K562 (cell line): Measurements from ENCODE around the gene CLDN12. TPM values are rescaled to one million over a fixed set of nuclear protein-coding genes. Genes with fewer than 3 reads are reported as not detected.

Source experiments
- ATAC-seq: fragments of 200-7000 bp; cut with Tn5 transposase; 3 replicates; pipeline ENCODE4 v1.9.1; 2020; ENCODE audit warnings: moderate library complexity
- BruUV-seq: library from RNA; stranded (reverse); fragments of 400-500 nt; replicated peaks from 2 replicates; lab custom pipeline; 2021; lab: Mats Ljungman, UMichigan
- CTCF ChIA-PET: fragments of 300-600 bp; formaldehyde crosslinking; extraction: SDS; loops from one replicate; lab custom pipeline; 2021; ENCODE audit warnings: low intra/inter-chr PET ratio; lab: Yijun Ruan, JAX
- POLR2A ChIA-PET: fragments of 300-600, 350-650 bp; sonication (Branson Sonifier 250); formaldehyde crosslinking; extraction: SDS; loops from one replicate; lab custom pipeline; 2021; ENCODE audit warnings: antibody characterized with exemption, inconsistent platforms; lab: Yijun Ruan, JAX
- DNase-seq, 4 experiments: peaks; one replicate each; pipeline versions ENCODE4 v3.0.0 to v3.0.0-alpha.2; 2011 to 2018; ENCODE audit warnings: low spot score in 3 of 4, mixed read lengths in 3 of 4; ENCODE audit errors: extremely low read depth in 1 of 4
- FAIRE-seq: peaks from 2 replicates; lab custom pipeline; 2011; peaks lifted over from hg19 to GRCh38; lab: Jason Lieb, UNC
- H2AFZ ChIP-seq: 2 replicates; pipeline ENCODE4 v1.6.0; 2011; ENCODE audit warnings: low read depth, low read length, control low read depth, inconsistent platforms
- H3K27ac ChIP-seq: fragments of 200-600 bp; 3 replicates; pipeline ENCODE4 v1.8.0; 2011; ENCODE audit warnings: low read depth, mild to moderate bottlenecking, control low read depth, inconsistent platforms, low read length, moderate library complexity, mixed read lengths; ENCODE audit errors: extremely low read depth
- H3K27me3 ChIP-seq, 2 experiments: fragments of 300-600 bp in 1 of 2; 2 replicates in 1 of 2; 3 replicates in 1 of 2; pipeline versions ENCODE4 v1.6.0 to v1.8.0; 2011; ENCODE audit warnings: inconsistent platforms in 2 of 2, low read length in 2 of 2, mild to moderate bottlenecking in 1 of 2, mixed read lengths in 1 of 2, moderate library complexity in 1 of 2; ENCODE audit not compliant: control insufficient read depth in 2 of 2, insufficient read depth in 2 of 2
- H3K36me3 ChIP-seq: fragments of 300-600 bp; 3 replicates; pipeline ENCODE4 v1.8.0; 2011; ENCODE audit warnings: mild to moderate bottlenecking, low read length, inconsistent platforms; ENCODE audit not compliant: control insufficient read depth, insufficient read depth
- H3K4me1 ChIP-seq, 2 experiments: fragments of 200-600 bp in 1 of 2; replicated peaks in 1 of 2; 2 replicates in 1 of 2; 3 replicates in 1 of 2; pipeline versions ENCODE4 v1.5.1 to v1.8.0; 2011; ENCODE audit warnings: inconsistent platforms in 2 of 2, low read length in 2 of 2, mild to moderate bottlenecking in 1 of 2, mixed read lengths in 1 of 2, moderate library complexity in 1 of 2; ENCODE audit not compliant: control insufficient read depth in 2 of 2, insufficient read depth in 2 of 2
- H3K4me2 ChIP-seq: 2 replicates; pipeline ENCODE4 v1.6.1; 2011; ENCODE audit warnings: low read length, control low read depth, inconsistent platforms, mixed read lengths; ENCODE audit not compliant: insufficient read depth
- H3K4me3 ChIP-seq: fragments of 200-600 bp; sonication (generic), shearing (Covaris generic); 2 replicates; pipeline ENCODE4 v1.5.1; 2016; ENCODE audit warnings: control low read depth, inconsistent platforms
- H3K79me2 ChIP-seq: fragments of 200-600 bp; 3 replicates; pipeline ENCODE4 v1.8.0; 2011; ENCODE audit warnings: low read length, inconsistent platforms; ENCODE audit not compliant: control insufficient read depth, insufficient read depth
- H3K9ac ChIP-seq, 2 experiments: 2 replicates each; pipeline versions ENCODE4 v1.6.0 to v1.6.1; 2011; ENCODE audit warnings: low read depth in 2 of 2, low read length in 2 of 2, control low read depth in 1 of 2, inconsistent platforms in 1 of 2, mild to moderate bottlenecking in 1 of 2, mixed read lengths in 1 of 2; ENCODE audit not compliant: insufficient read depth in 1 of 2
- H3K9me1 ChIP-seq: one replicate; pipeline ENCODE4 v1.6.0; 2011; ENCODE audit warnings: inconsistent platforms, mild to moderate bottlenecking, low read length, moderate library complexity; ENCODE audit not compliant: control insufficient read depth, insufficient read depth
- H3K9me3 ChIP-seq: replicated peaks from 2 replicates; pipeline ENCODE4 v1.5.1; 2011; ENCODE audit warnings: low read depth, low read length, inconsistent platforms; ENCODE audit not compliant: control insufficient read depth, insufficient read depth
- H4K20me1 ChIP-seq: replicated peaks from 2 replicates; pipeline ENCODE4 v1.6.1; 2011; ENCODE audit warnings: low read length, inconsistent platforms, mixed read lengths; ENCODE audit not compliant: control insufficient read depth, insufficient read depth
- BCLAF1 ChIP-seq, 2 experiments: fragments of 450-650 bp in 1 of 2; IDR thresholded peaks; 2 replicates each; pipeline ENCODE4 v1.6.1; 2011 to 2017; ENCODE audit warnings: low read depth in 2 of 2, antibody characterized with exemption in 1 of 2, borderline replicate concordance in 1 of 2, low read length in 1 of 2, mild to moderate bottlenecking in 1 of 2, mixed read lengths in 1 of 2; ENCODE audit not compliant: control insufficient read depth in 1 of 2
- CTCF ChIP-seq, 3 experiments: IDR thresholded peaks in 2 of 3; conservative IDR thresholded peaks in 1 of 3; 2 replicates each; pipeline ENCODE4 v1.5.1; 2011 to 2012; ENCODE audit warnings: low read length in 3 of 3, mild to moderate bottlenecking in 3 of 3, control low read depth in 2 of 3, improper control_type of control experiment in 1 of 3, inconsistent platforms in 1 of 3, low read depth in 1 of 3, mixed read lengths in 1 of 3, moderate library complexity in 1 of 3; ENCODE audit not compliant: insufficient read depth in 2 of 3
- CXXC5 ChIP-seq: fragments of 250-450 bp; sonication (Bioruptor Pico); IDR thresholded peaks from 2 replicates; pipeline ENCODE4 v1.8.0; 2022; ENCODE audit warnings: inconsistent platforms, mild to moderate bottlenecking, moderate library complexity
- HEY1 ChIP-seq: fragments of 250-450 bp; sonication (Bioruptor Pico); IDR thresholded peaks from 2 replicates; pipeline ENCODE4 v1.5.0; 2020; ENCODE audit warnings: mild to moderate bottlenecking, moderate library complexity, borderline replicate concordance
- KHSRP ChIP-seq: fragments of 450-650 bp; IDR thresholded peaks from 2 replicates; pipeline ENCODE4 v1.6.1; 2017
- KLF6 ChIP-seq: fragments of 250-450 bp; sonication (Bioruptor Pico); IDR thresholded peaks from 2 replicates; pipeline ENCODE4 v1.4.0; 2020; ENCODE audit warnings: mild to moderate bottlenecking, moderate library complexity, borderline replicate concordance
- NR2F6 ChIP-seq: fragments of 450-650 bp; formaldehyde crosslinking; IDR thresholded peaks from 2 replicates; pipeline ENCODE4 v1.4.0; 2020; ENCODE audit warnings: mild to moderate bottlenecking
- OTX1 ChIP-seq: fragments of 450-650 bp; formaldehyde crosslinking; IDR thresholded peaks from 2 replicates; pipeline ENCODE4 v1.4.0; 2022; ENCODE audit warnings: mild to moderate bottlenecking
- POLR3A ChIP-seq: IDR thresholded peaks from 2 replicates; pipeline ENCODE4 v1.6.1; 2011; ENCODE audit warnings: borderline replicate concordance, mild to moderate bottlenecking, moderate library complexity; ENCODE audit not compliant: insufficient read length, insufficient read depth; ENCODE audit errors: extremely low read depth
- ZNF764 ChIP-seq: fragments of 250-450 bp; sonication (Bioruptor Pico); IDR thresholded peaks from 2 replicates; pipeline ENCODE4 v1.4.0; 2020; ENCODE audit warnings: low read depth, mild to moderate bottlenecking, moderate library complexity
- ZNF77 ChIP-seq: fragments of 250-450 bp; sonication (Bioruptor Pico); IDR thresholded peaks from 2 replicates; pipeline ENCODE4 v1.5.0; 2020
- WGBS: fragments of 100-300 bp; shearing (Covaris generic); methylation state at CpG from one replicate; pipeline ENCODE4 v1.1.6; 2016; ENCODE audit warnings: low coverage, mixed read lengths; ENCODE audit not compliant: insufficient coverage; ENCODE audit errors: missing lambda C conversion rate; 5-methylcytosine and 5-hydroxymethylcytosine counted together
- in situ Hi-C: fragments of 300-500 bp; cut with MboI; formaldehyde crosslinking; loops from 4 replicates; pipeline ENCODE4 v1.15.0; 2018; ENCODE audit warnings: inconsistent platforms, mixed read lengths
- intact Hi-C: fragments of 100-400 bp; cut with micrococcal nuclease; formaldehyde crosslinking; loops from 2 replicates; pipeline ENCODE4 v1.14.2; 2022
- polyA plus RNA-seq, 8 experiments: library from polyadenylated mRNA; depleted of rRNA in 4 of 8; stranded (reverse) in 5 of 8; unstranded in 3 of 8; fragments of >200 nt; fragmentation: Nextera tagmentation in 2 of 8; fragmentation: Illumina TruSeq in 1 of 8; extraction: Ambion mirVana in 2 of 8; extraction: Trizol in 1 of 8; gene quantifications; 2 replicates each; pipeline versions ENCODE4 v1.2.1 to v1.2.3, GENCODE V29; 2011 to 2014; ENCODE audit warnings: inconsistent platforms in 1 of 8, missing spikeins in 1 of 8
- total RNA-seq, 7 experiments: library from RNA; depleted of rRNA in 6 of 7; stranded (reverse); fragments of >200 nt in 6 of 7; fragmentation: Illumina TruSeq in 2 of 7; extraction: Trizol in 2 of 7; gene quantifications; 2 replicates each; pipeline versions ENCODE4 v1.2.1 to v1.2.3, GENCODE V29; 2011 to 2021; ENCODE audit warnings: low replicate concordance in 1 of 7

The CLDN12 gene
- total and polyA plus RNA-seq, 9 of the 15 experiments (the other 6 are each of a cell fraction or from before 2014, with no cell fraction given): 5.8 to 42.2 (median 15.8) TPM

GRCh38 chr7:90459888-90460287 lies 56.6 kb downstream of the CLDN12 start:
- ATAC-seq (peak; percentile 79), DNase-seq (peak in 2 of 4 experiments; percentile 8 to 13), FAIRE-seq (no peak)
- Histone ChIP-seq H3K9me3 (no peaks in the 10 kb centered on the region), H3K27ac (no peak overlapping the region), H3K79me2 (no peaks in the 10 kb centered on the region), H3K27me3 (no peaks in the 10 kb centered on the region), H2AFZ (no peak overlapping the region), H4K20me1 (no peaks in the 10 kb centered on the region), H3K4me3 (no peak overlapping the region), H3K36me3 (no peaks in the 10 kb centered on the region), H3K9me1 (no peaks in the 10 kb centered on the region), H3K4me1 (no peaks in the 10 kb centered on the region), H3K4me2 (no peak overlapping the region), H3K9ac (no peak overlapping the region)
- no TSS peak for BruUV-seq
- POLR2A ChIA-PET: no interaction called here
- intact Hi-C loops (loop anchor here (5.0 kb wide), 1 partner anchor 167 kb away; no protein-coding TSS in a partner anchor), in situ Hi-C loops (no loop called here)
- CTCF ChIA-PET: interaction anchor here (0.6 kb wide), 1 partner anchor 32 kb away, joined by 3 read pairs; no protein-coding TSS in a partner anchor
- 0% methylated on average over 4 of the region's 4 CpGs for WGBS
- TF ChIP-seq CTCF (IDR thresholded peaks at IDR 0.05 in 2 of 3, conservative IDR thresholded peaks at IDR 0.05 in 1 of 3; ENCODE audit: insufficient read depth in 2 of 3, low read depth in 1 of 3, low read length in 3 of 3) (peak; percentile 12 to 46 (median 25); a peak in 3 of 6 replicates), CXXC5 (CRISPR knock-in tag) (no peak), ZNF77 (CRISPR knock-in tag) (no peak)

- H3K9ac ChIP-seq: no peak overlapping the region
- intact Hi-C loops: no loop called here
- no peaks in the 10 kb centered on the region for H3K36me3 ChIP-seq
- in situ Hi-C loops: no loop called here
- DNase-seq (no peak), ATAC-seq (no peak), FAIRE-seq (no peak)
- POLR2A ChIA-PET: no interaction called here
- H3K27me3 ChIP-seq: no peaks in the 10 kb centered on the region
- no peaks in the 10 kb centered on the region for H3K9me3 ChIP-seq
- H3K27ac ChIP-seq: no peak overlapping the region
- CTCF ChIA-PET: no interaction called here
- H3K4me3 ChIP-seq: no peak overlapping the region
- no peaks in the 10 kb centered on the region for H4K20me1 ChIP-seq
- H3K79me2 ChIP-seq: no peaks in the 10 kb centered on the region
- H2AFZ ChIP-seq: no peak overlapping the region
- no peak overlapping the region for H3K4me2 ChIP-seq
- no TSS peak for BruUV-seq
- H3K9me1 ChIP-seq: no peaks in the 10 kb centered on the region
- H3K4me1 ChIP-seq: no peaks in the 10 kb centered on the region
- TF ChIP-seq HEY1 (CRISPR knock-in tag) (no peak), POLR3A (no peak), NR2F6 (CRISPR knock-in tag) (no peak), ZNF764 (CRISPR knock-in tag) (no peak), KHSRP (no peak), OTX1 (CRISPR knock-in tag) (no peak), BCLAF1 (IDR thresholded peaks at IDR 0.05; ENCODE audit: borderline replicate concordance in 1 of 2, control insufficient read depth in 1 of 2, low read depth in 2 of 2, low read length in 1 of 2) (no peak), KLF6 (no peak)
Observed at GRCh38 chr7:90461219-90461618, 58.0 kb downstream of the CLDN12 start.
